Heart left ventricle (tissue), 16 donors: ENCODE measurements around the gene CNIH2. TPM values are rescaled to one million over a fixed set of nuclear protein-coding genes. Genes with fewer than 3 reads are reported as not detected.

Source experiments
- ATAC-seq, 4 donors: fragments of 200-7000 bp; cut with Tn5 transposase; one replicate each; pipeline ENCODE4 v1.9.1; 2020 to 2022; ENCODE audit warnings: moderate library complexity in 4 of 4, mild to moderate bottlenecking in 3 of 4, moderate number of reproducible peaks in 1 of 4
- DNase-seq, 5 donors: peaks; one replicate each; pipeline ENCODE4 v3.0.0-alpha.2; 2020
- H3K27ac ChIP-seq, 12 donors: fragments of 200-600 bp; sonication (generic) in 4 of 12; one replicate each; pipeline versions ENCODE4 v1.5.0 to v1.8.0; 2016 to 2022; ENCODE audit warnings: mild to moderate bottlenecking in 2 of 12
- H3K27me3 ChIP-seq, 9 donors: fragments of 200-600 bp; sonication (generic) in 2 of 9; one replicate each; pipeline versions ENCODE4 v1.5.1 to v1.8.0; 2016 to 2022; ENCODE audit warnings: mild to moderate bottlenecking in 3 of 9
- H3K36me3 ChIP-seq, 9 donors: fragments of 200-600 bp; sonication (generic) in 2 of 9; one replicate each; pipeline versions ENCODE4 v1.5.0 to v1.8.0; 2018 to 2022; ENCODE audit warnings: mild to moderate bottlenecking in 2 of 9
- H3K4me1 ChIP-seq, 12 donors: fragments of 200-600 bp; sonication (generic) in 4 of 12; one replicate each; pipeline versions ENCODE4 v1.5.0 to v1.8.0; 2016 to 2022; ENCODE audit warnings: mild to moderate bottlenecking in 3 of 12
- H3K4me3 ChIP-seq, 12 donors: fragments of 200-600 bp; sonication (generic) in 4 of 12; one replicate each; pipeline versions ENCODE4 v1.5.0 to v1.8.0; 2017 to 2022; ENCODE audit warnings: mild to moderate bottlenecking in 9 of 12, moderate library complexity in 4 of 12
- H3K9me3 ChIP-seq, 12 donors: fragments of 200-600 bp; sonication (generic) in 4 of 12; one replicate each; pipeline versions ENCODE4 v1.5.0 to v1.8.0; 2016 to 2022; ENCODE audit warnings: mild to moderate bottlenecking in 1 of 12
- CTCF ChIP-seq, 12 donors: fragments of 200-600 bp; sonication (generic) in 4 of 12; IDR thresholded peaks; one replicate each; pipeline versions ENCODE4 v1.5.0 to v1.8.0; 2018 to 2022; ENCODE audit warnings: antibody characterized with exemption in 12 of 12, mild to moderate bottlenecking in 5 of 12
- POLR2A ChIP-seq, 2 donors: fragments of 450-650 bp; IDR thresholded peaks; one replicate each; pipeline ENCODE4 v1.6.1; 2017; ENCODE audit warnings: antibody characterized with exemption in 2 of 2, mild to moderate bottlenecking in 2 of 2, moderate library complexity in 2 of 2
- WGBS, 4 donors: extraction: QIAGEN DNeasy Blood & Tissue Kit in 2 of 4; methylation state at CpG; one replicate each; pipeline versions ENCODE4 v1.1.5 to v1.1.7; 2013 to 2018; 5-methylcytosine and 5-hydroxymethylcytosine counted together
- intact Hi-C, 10 donors: fragments of 100-400 bp; cut with DNase I; formaldehyde crosslinking; loops; one replicate each; pipeline versions ENCODE4 v1.11.1 to v1.14.2; 2022
- polyA plus RNA-seq, 2 donors: library from polyadenylated mRNA; stranded (reverse); fragments of 200-250 nt; gene quantifications; one replicate each; pipeline ENCODE4 v1.2.3, GENCODE V29; 2013
- total RNA-seq, 9 donors: library from RNA; depleted of rRNA in 2 of 9; stranded (reverse); fragments of >200 nt in 2 of 9; fragmentation: NEBNext Ultra II Directional in 3 of 9; extraction: Animal tissue kit (Norgen Biotek cat#: 25700) in 3 of 9; gene quantifications; one replicate each; pipeline versions ENCODE4 v1.1.0 to v1.2.4, GENCODE V29; 2016 to 2023
- donor health status: ischemic (EF 13 %, LVEDD 7.1; RV severe dilation, severe dysfunction).
- donor health status: healthy with polysubstance abuse.
- donor health status: DM: no; HTN: yes; CAD: no.
- donor health status: DM: no; HTN: no; CAD: no.
- donor health status: ischemic (EF 25% LVEDD 6.9; RV normal size, moderate dysfunction).
- donor health status: ischemic (EF 25% LVEDD 5.7; RV mildly dilated, moderate dysfunction).
- donor health status: healthy.
- donor health status: DM: yes; HTN: yes; CAD: no.
- donor health status: ischemic (EF 35%, LVEDD 5.7; RV mildly dilated, moderate dysfunction).
- donor health status: nonischemic (EF 11% LVEDD 7.7; RV severe dilation, severe dysfunction).
- donor health status: DM: yes; HTN: yes; CAD: no.
- donor health status: PGD.
- donor health status: ischemic (EF 29% LVEDD 5.4; RV normal size, mild dysfunction).
- donor health status: nonischemic (EF 23%, LVEDD 6.1; RV moderate dilation, normal function).

Gene CNIH2
- total and polyA plus RNA-seq, 11 donors = 0.08 to 0.40 (median 0.25) TPM; not detected in 8

- ATAC-seq (peak; percentile 75 to 87 (median 82)), DNase-seq (peak; percentile 96 to 99 (median 97))
- Histone ChIP-seq H3K4me3 (no peak overlapping the region), H3K36me3 (peaks cover 0 to 23% (median 8%) of the 10 kb centered on the region in 9 donors), H3K9me3 (no peaks in the 10 kb centered on the region), H3K27ac (no peak overlapping the region), H3K27me3 (no peaks in the 10 kb centered on the region), H3K4me1 (peaks cover 0 to 48% (median 28%) of the 10 kb centered on the region in 12 donors)
- TF ChIP-seq CTCF (IDR thresholded peaks at IDR 0.05) (peak; percentile 96 to 100 (median 98)), POLR2A (IDR thresholded peaks at IDR 0.05) (no peak)
- intact Hi-C loops = loop anchor here in 9 of 10 donors (1.0 to 10.0 kb wide), 3 partner anchors 58 to 60 kb away; no protein-coding TSS in a partner anchor
- 14 to 37% (median 25%) methylated on average over 12 to 35 of the region's 35 CpGs for WGBS, 4 donors
These were observed 4.8 kb downstream of the CNIH2 start for GRCh38 chr11:66282468-66283455.

GRCh38 chr11:66283461-66284105 is 5.6 kb downstream of the CNIH2 start:
- TF ChIP-seq CTCF (IDR thresholded peaks at IDR 0.05) (no peak), POLR2A (IDR thresholded peaks at IDR 0.05) (no peak)
- ATAC-seq (no peak), DNase-seq (peak in 1 of 5 donors; percentile 19)
- Histone ChIP-seq H3K4me3 (no peak overlapping the region), H3K27me3 (no peaks in the 10 kb centered on the region), H3K27ac (no peak overlapping the region), H3K4me1 (peaks cover 0 to 51% (median 34%) of the 10 kb centered on the region in 12 donors), H3K9me3 (no peaks in the 10 kb centered on the region), H3K36me3 (peaks cover 0 to 23% (median 8%) of the 10 kb centered on the region in 9 donors)
- WGBS, 4 donors = 78 to 87% (median 84%) methylated on average over 9 to 14 of the region's 14 CpGs
- intact Hi-C loops = loop anchor here in 6 of 10 donors (2.0 to 10.0 kb wide), 2 partner anchors 59 to 61 kb away; no protein-coding TSS in a partner anchor

GRCh38 chr11:66284526-66285078 is 6.6 kb downstream of the CNIH2 start:
- Histone ChIP-seq H3K9me3 (no peaks in the 10 kb centered on the region), H3K27ac (peak overlapping the region in 3 of 12 donors; percentile 30 to 65 (median 40)), H3K4me1 (peaks cover 0 to 53% (median 34%) of the 10 kb centered on the region in 12 donors), H3K27me3 (no peaks in the 10 kb centered on the region), H3K4me3 (no peak overlapping the region), H3K36me3 (peaks cover 0 to 23% (median 8%) of the 10 kb centered on the region in 9 donors)
- DNase-seq (peak in 1 of 5 donors; percentile 21), ATAC-seq (no peak)
- TF ChIP-seq POLR2A (IDR thresholded peaks at IDR 0.05) (no peak), CTCF (IDR thresholded peaks at IDR 0.05) (no peak)
- WGBS, 4 donors = 91 to 96% (median 96%) methylated on average over 16 of the region's 16 CpGs
- intact Hi-C loops = loop anchor here in 5 of 10 donors (10.0 kb wide), 1 partner anchor 60 kb away; no protein-coding TSS in a partner anchor
